GM12891 (cell line): ENCODE results near the gene PRPF39.
"Not testable (repeated sequence)": the region's sequence is repeated elsewhere in the genome, so short reads cannot be mapped to it uniquely, and the experiment has no call there.

Experiments used
- DNase-seq: peaks from one replicate; pipeline ENCODE4 v3.0.0; 2011; ENCODE audit warnings: low spot score; ENCODE audit not compliant: insufficient read length
- FAIRE-seq: peaks from 2 replicates; lab custom pipeline; 2011; peaks lifted over from hg19 to GRCh38; lab: Jason Lieb, UNC
- PAX5 ChIP-seq: IDR thresholded peaks from 2 replicates; pipeline ENCODE4 v1.6.1; 2011; ENCODE audit warnings: low read length, moderate library complexity, mild to moderate bottlenecking; ENCODE audit not compliant: insufficient read depth, severe bottlenecking
- POLR2A ChIP-seq: IDR thresholded peaks from 2 replicates; pipeline ENCODE4 v1.6.1; 2011; ENCODE audit warnings: low read depth, low read length, control low read depth
- POLR2AphosphoS5 ChIP-seq: IDR thresholded peaks from 2 replicates; pipeline ENCODE4 v1.6.1; 2011; ENCODE audit warnings: low read depth, low read length, control low read depth
- POU2F2 ChIP-seq: IDR thresholded peaks from 2 replicates; pipeline ENCODE4 v1.6.1; 2011; ENCODE audit warnings: low read depth, mild to moderate bottlenecking, control low read depth, low read length, moderate library complexity
- SPI1 ChIP-seq: IDR thresholded peaks from 2 replicates; pipeline ENCODE4 v1.6.1; 2011; ENCODE audit warnings: low read depth, low read length, control low read depth
- TAF1 ChIP-seq: IDR thresholded peaks from 2 replicates; pipeline ENCODE4 v1.6.1; 2011; ENCODE audit warnings: low read depth, low read length, control low read depth

PRPF39 gene

DNA sequence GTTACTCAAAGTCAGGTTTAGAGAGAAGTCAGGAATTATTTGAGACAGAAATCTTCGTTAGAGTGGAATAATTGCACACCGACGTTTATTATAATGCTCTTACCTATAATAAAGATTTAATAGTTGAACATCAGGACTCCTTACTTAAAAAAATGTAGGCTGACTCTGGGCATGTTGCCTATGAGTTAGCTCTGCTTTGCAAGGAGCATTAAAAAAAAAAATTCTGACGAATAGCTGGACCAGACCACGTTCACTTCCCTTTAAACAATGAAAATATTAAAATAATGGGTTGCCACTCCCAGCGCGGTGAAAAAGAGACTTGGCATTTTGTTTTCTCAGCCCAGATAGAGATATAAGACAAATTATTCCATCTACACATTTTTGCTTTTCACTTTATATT is 51.2 kb downstream of the PRPF39 start:
- DNase-seq (no peak), FAIRE-seq (no peak)
- TF ChIP-seq POU2F2 (no peak), POLR2A (no peak), PAX5 (no peak), TAF1 (no peak), SPI1 (no peak), POLR2AphosphoS5 (no peak)

DNA sequence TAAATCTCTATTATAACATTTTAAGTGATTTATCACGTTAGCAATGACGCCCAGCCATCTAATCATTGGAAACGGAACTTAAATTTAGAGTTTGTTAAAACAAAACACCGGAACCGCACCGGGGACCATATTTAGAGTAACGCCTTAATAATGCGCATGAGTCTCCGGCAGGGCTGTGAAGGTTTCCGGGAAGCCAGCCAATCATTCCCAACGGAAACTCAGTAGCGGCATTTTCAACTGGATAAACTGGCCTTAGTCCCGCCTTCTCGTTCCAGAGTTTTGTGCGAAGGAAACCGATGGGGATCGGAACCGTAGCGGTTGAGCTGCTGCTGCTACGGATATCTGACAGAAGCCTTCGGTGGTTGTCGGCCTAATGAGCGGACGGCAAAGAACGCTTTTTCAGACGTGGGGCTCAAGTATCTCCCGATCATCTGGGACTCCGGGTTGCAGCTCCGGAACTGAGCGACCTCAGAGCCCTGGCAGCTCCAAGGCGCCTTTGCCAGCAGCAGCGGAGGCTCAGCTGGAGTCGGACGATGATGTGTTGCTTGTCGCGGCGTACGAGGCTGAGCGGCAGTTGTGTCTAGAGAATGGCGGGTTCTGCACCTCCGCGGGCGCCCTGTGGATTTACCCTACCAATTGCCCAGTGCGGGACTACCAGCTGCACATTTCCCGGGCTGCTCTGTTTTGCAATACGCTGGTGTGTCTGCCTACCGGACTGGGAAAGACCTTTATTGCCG is 51.9 kb downstream of the PRPF39 start, which contains the start of gene FANCM:
FANCM (plus strand) TSS at position 272 of the 737 bp plus-strand sequence; CDS start at position 374, 102 bp downstream.
- peak; percentile 60; the same call in 1 of the 2 replicates for TF ChIP-seq TAF1
- TF ChIP-seq PAX5: no peak
- TF ChIP-seq POLR2AphosphoS5: peak; percentile 75; the same call in 1 of the 2 replicates
- TF ChIP-seq SPI1: no peak
- peak; percentile 73 for TF ChIP-seq POU2F2
- peak; percentile 74; the same call in 1 of the 2 replicates for TF ChIP-seq POLR2A
- peak; percentile 47 for DNase-seq
- peak; percentile 90 for FAIRE-seq

- DNase-seq (no peak), FAIRE-seq (no peak)
- TF ChIP-seq PAX5: no peak
- no peak for TF ChIP-seq POU2F2
- TF ChIP-seq POLR2AphosphoS5: no peak
- TF ChIP-seq SPI1: no peak
- no peak for TF ChIP-seq TAF1
- no peak for TF ChIP-seq POLR2A
Observed at GRCh38 chr14:45136399-45136798, 52.5 kb downstream of the PRPF39 start.

DNA sequence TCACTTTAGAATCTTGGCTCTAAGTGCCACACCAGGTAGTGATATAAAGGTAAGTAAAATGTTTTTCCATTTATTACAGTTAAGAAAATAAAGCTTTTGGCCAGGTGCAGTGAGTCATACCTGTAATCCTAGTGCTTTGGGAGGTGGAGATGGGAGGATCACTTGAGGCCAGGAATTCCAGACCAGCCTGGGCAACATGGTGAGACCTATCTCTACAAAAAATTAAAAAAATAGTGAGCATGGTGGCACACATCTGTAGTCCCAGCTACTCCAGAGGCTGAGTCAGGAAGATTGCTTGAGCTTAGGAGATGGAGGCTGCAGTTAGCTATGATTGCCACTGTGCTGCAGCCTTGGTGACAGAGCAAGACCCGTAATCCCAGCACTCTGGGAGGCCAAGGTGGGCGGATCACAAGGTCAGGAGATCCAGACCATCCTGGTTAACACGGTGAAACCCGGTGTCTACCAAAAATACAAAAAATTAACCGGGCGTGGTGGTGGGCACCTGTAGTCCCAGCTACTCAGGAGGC is 56.8 kb downstream of the PRPF39 start:
- FAIRE-seq (no peak), DNase-seq (no peak)
- no peak for TF ChIP-seq POU2F2
- TF ChIP-seq POLR2AphosphoS5: no peak
- no peak for TF ChIP-seq POLR2A

DNA sequence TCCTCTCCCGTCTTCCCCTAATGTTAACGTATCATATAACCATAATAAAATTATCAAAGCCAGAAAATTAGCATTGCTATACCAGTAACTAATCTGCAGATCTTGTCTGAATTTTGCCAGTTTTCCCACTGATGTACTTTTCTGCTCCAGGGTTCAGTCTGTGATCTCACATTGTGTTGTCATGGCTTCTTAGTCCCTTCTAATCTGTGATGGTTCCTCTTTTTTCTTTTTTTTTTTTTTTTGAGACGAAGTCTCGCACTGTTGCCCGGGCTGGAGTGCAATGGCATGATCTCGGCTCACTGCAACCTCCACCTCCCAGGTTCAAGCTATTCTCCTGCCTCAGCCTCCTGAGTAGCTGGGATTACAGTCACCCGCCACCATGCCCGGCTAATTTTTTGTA is 58.2 kb downstream of the PRPF39 start:
- not testable (repeated sequence) for DNase-seq, FAIRE-seq

DNA sequence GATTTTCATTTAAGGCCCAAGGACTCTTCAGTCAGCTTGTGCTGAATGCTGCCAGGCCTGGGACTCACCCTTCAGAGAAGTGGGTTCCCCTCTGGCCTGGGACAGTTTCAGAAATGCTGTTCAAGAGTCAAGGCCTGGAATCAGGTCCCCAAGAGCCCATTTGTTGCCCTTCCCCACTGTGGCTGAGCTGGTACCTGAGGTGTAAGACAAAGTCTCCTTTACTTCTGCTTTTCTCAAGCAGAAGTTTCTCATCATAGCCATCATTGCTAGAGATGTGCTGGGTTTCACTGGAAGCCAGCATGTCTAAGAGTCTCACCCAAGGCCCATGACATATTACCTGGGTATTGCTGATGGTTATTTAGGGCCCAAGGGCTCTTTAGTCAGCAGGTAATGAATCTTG is 60.7 kb downstream of the PRPF39 start:
- peak; percentile 76 for FAIRE-seq
- no peak for DNase-seq
- TF ChIP-seq SPI1 (no peak), POLR2AphosphoS5 (no peak), POU2F2 (no peak), TAF1 (no peak), POLR2A (no peak), PAX5 (no peak)

GRCh38 chr14:45145214-45145613 is 61.3 kb downstream of the PRPF39 start:
- peak; percentile 84 for FAIRE-seq
- no peak for DNase-seq
- TF ChIP-seq SPI1: no peak

- no peak for FAIRE-seq
- no peak for DNase-seq
- TF ChIP-seq POU2F2 (no peak), POLR2AphosphoS5 (no peak), PAX5 (no peak), TAF1 (no peak), POLR2A (no peak), SPI1 (no peak)
Observed at GRCh38 chr14:45149602-45150001, 65.7 kb downstream of the PRPF39 start.

GRCh38 chr14:45150386-45150890 is 66.5 kb downstream of the PRPF39 start:
- FAIRE-seq: no peak
- DNase-seq: no peak
- no peak for TF ChIP-seq PAX5
- TF ChIP-seq POLR2A: no peak
- TF ChIP-seq POU2F2: no peak
- TF ChIP-seq SPI1: no peak
- no peak for TF ChIP-seq POLR2AphosphoS5
- TF ChIP-seq TAF1: no peak

DNA sequence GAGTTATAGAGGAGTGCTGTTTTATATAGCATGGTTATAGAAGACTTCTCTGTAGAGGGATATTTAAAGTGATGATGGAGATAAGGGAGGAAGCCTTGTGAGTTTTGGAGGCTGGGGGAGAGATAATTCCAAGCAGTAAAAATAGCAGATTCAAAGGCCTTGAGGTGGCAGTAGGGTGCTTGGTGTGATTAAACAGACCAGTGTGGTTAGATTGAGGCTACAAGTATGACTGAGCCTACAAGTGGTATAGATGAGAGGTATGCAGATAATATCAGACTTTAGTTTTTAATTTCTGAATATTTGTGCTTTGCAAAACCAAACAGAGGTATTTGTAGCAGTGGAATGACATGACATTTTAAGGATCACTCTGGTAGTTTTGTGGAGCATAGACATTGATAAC is 72.2 kb downstream of the PRPF39 start:
- FAIRE-seq (no peak), DNase-seq (no peak)
- TF ChIP-seq POLR2AphosphoS5 (no peak), PAX5 (no peak), POLR2A (no peak), SPI1 (no peak), TAF1 (no peak), POU2F2 (no peak)
